MCF 10A (cell line): ENCODE data around the gene ENO2. TPM values are rescaled to one million over a fixed set of nuclear protein-coding genes. Genes with fewer than 3 reads are reported as not detected.

Source experiments
- BruUV-seq: library from RNA; stranded (reverse); fragments of 400-500 nt; replicated peaks from 2 replicates; lab custom pipeline; 2021; lab: Mats Ljungman, UMichigan
- CTCF ChIA-PET: fragments of 300-600 bp; sonication (Branson Sonifier 250); formaldehyde crosslinking; extraction: SDS; loops from one replicate; lab custom pipeline; 2021; ENCODE audit warnings: antibody characterized with exemption, inconsistent platforms; lab: Yijun Ruan, JAX
- POLR2A ChIA-PET: fragments of 300-600, 350-650 bp; sonication (Branson Sonifier 250); formaldehyde crosslinking; extraction: SDS; loops from one replicate; lab custom pipeline; 2020; ENCODE audit warnings: antibody characterized with exemption, inconsistent platforms; lab: Yijun Ruan, JAX
- DNase-seq: peaks from one replicate; pipeline ENCODE4 v3.0.0-alpha.2; 2018; ENCODE audit not compliant: unreplicated experiment
- H3K27ac Mint-ChIP-seq: one replicate; pipeline ENCODE4 v1.8.0; 2022; ENCODE audit warnings: mild to moderate bottlenecking, low read depth, mixed read lengths; ENCODE audit not compliant: unreplicated experiment
- H3K27me3 Mint-ChIP-seq: one replicate; pipeline ENCODE4 v1.8.0; 2022; ENCODE audit warnings: mixed read lengths; ENCODE audit not compliant: insufficient read depth, unreplicated experiment
- H3K36me3 Mint-ChIP-seq: one replicate; pipeline ENCODE4 v1.8.0; 2022; ENCODE audit warnings: mild to moderate bottlenecking, moderate library complexity, mixed read lengths; ENCODE audit not compliant: insufficient read depth, unreplicated experiment
- H3K4me1 Mint-ChIP-seq: one replicate; pipeline ENCODE4 v1.8.0; 2022; ENCODE audit warnings: mixed read lengths; ENCODE audit not compliant: insufficient read depth, unreplicated experiment
- H3K4me3 Mint-ChIP-seq: one replicate; pipeline ENCODE4 v1.8.0; 2022; ENCODE audit warnings: mild to moderate bottlenecking, moderate library complexity, mixed read lengths; ENCODE audit not compliant: unreplicated experiment
- H3K9me3 Mint-ChIP-seq: one replicate; pipeline ENCODE4 v1.8.0; 2022; ENCODE audit warnings: mixed read lengths; ENCODE audit not compliant: unreplicated experiment
- CTCF ChIP-seq: fragments of 200-600 bp; IDR thresholded peaks from one replicate; pipeline ENCODE4 v1.8.0; 2022; ENCODE audit warnings: antibody characterized with exemption, mild to moderate bottlenecking; ENCODE audit not compliant: unreplicated experiment
- intact Hi-C: fragments of 100-400 bp; cut with micrococcal nuclease; formaldehyde crosslinking; loops from 2 replicates; pipeline ENCODE4 v1.14.1; 2022
- total RNA-seq: library from RNA; stranded (reverse); gene quantifications from 2 replicates; pipeline ENCODE4 v1.2.3, GENCODE V29; 2022

The ENO2 gene
- total RNA-seq, 1 experiment from 2014 or later: 0.30 TPM

DNA sequence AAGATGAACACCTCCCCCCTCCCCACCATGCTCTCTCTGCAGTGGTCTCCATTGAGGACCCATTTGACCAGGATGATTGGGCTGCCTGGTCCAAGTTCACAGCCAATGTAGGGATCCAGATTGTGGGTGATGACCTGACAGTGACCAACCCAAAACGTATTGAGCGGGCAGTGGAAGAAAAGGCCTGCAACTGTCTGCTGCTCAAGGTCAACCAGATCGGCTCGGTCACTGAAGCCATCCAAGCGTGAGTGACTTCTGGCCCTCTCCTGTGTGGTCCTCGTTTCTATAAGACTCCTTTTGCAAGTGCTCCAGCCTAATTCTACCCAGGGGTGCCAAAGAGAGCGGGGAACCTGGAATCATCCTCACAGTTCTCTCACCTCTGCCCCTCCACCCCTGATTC lies 7.2 kb downstream of the ENO2 start:
- Mint-ChIP-seq H3K27me3 (no peaks in the 10 kb centered on the region), H3K4me1 (peaks cover 38% of the 10 kb centered on the region), H3K27ac (no peak overlapping the region), H3K4me3 (no peak overlapping the region), H3K9me3 (no peaks in the 10 kb centered on the region), H3K36me3 (peaks cover 5% of the 10 kb centered on the region)
- intact Hi-C loops: no loop called here
- POLR2A ChIA-PET: interaction anchor here (0.9 to 1.8 kb wide), 2 partner anchors 10 to 30 kb away, joined by 3 to 4 read pairs; no protein-coding TSS in a partner anchor
- CTCF ChIA-PET: interaction anchor here (0.7 to 8.9 kb wide), 5 partner anchors 10 to 186 kb away, joined by 3 to 114 read pairs (median 4); partner anchors contain the start of genes SPSB2 and TPI1
- TF ChIP-seq CTCF: no peak
- no TSS peak for BruUV-seq
- no peak for DNase-seq

DNA sequence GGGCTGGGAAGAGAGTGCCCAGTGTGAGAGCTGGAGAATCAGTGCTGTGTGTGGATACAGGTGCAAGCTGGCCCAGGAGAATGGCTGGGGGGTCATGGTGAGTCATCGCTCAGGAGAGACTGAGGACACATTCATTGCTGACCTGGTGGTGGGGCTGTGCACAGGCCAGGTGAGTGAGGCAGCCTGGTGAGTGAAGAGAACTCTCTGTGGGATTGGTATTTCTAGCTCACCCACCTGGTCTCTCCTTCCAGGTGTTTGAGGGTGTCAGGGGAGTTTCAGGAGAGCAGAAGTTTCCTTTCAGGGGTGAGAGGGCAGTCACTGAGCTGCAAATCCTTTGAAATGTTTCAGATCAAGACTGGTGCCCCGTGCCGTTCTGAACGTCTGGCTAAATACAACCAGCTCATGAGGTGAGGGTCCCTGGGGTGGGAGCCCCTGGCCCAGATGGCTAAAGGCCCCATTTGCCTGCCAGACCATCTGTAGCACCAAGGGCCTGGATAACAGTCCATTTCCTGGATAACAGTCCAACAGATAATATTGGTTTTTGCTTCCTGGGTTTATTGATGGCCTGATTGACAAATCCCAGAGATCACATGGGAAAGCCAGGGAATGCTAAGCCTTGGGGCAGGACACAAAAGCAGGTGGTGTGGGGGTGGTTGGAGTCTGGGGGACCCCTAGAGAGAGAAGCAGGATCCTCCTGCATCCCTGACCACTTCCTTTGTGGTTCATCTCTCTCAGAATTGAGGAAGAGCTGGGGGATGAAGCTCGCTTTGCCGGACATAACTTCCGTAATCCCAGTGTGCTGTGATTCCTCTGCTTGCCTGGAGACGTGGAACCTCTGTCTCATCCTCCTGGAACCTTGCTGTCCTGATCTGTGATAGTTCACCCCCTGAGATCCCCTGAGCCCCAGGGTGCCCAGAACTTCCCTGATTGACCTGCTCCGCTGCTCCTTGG lies 7.9 kb downstream of the ENO2 start:
- no peak for TF ChIP-seq CTCF
- Mint-ChIP-seq H3K36me3 (peaks cover 5% of the 10 kb centered on the region), H3K4me1 (peaks cover 45% of the 10 kb centered on the region), H3K9me3 (no peaks in the 10 kb centered on the region), H3K27me3 (no peaks in the 10 kb centered on the region), H3K4me3 (no peak overlapping the region), H3K27ac (no peak overlapping the region)
- CTCF ChIA-PET: interaction anchor here (0.7 to 8.9 kb wide), 5 partner anchors 12 to 185 kb away, joined by 3 to 114 read pairs (median 5); partner anchors contain the start of genes SPSB2 and TPI1
- no TSS peak for BruUV-seq
- intact Hi-C loops: no loop called here
- no peak for DNase-seq
- POLR2A ChIA-PET: interaction anchor here (1.8 kb wide), 1 partner anchor 11 kb away, joined by 4 read pairs; no protein-coding TSS in a partner anchor

DNA sequence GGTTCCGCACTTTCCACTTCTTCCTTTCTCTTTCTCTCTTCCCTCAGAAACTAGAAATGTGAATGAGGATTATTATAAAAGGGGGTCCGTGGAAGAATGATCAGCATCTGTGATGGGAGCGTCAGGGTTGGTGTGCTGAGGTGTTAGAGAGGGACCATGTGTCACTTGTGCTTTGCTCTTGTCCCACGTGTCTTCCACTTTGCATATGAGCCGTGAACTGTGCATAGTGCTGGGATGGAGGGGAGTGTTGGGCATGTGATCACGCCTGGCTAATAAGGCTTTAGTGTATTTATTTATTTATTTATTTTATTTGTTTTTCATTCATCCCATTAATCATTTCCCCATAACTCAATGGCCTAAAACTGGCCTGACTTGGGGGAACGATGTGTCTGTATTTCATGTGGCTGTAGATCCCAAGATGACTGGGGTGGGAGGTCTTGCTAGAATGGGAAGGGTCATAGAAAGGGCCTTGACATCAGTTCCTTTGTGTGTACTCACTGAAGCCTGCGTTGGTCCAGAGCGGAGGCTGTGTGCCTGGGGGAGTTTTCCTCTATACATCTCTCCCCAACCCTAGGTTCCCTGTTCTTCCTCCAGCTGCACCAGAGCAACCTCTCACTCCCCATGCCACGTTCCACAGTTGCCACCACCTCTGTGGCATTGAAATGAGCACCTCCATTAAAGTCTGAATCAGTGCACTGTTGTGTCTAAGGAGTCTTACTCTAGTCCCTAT lies 8.8 kb downstream of the ENO2 start:
- no peak overlapping the region for H3K27ac Mint-ChIP-seq
- no peaks in the 10 kb centered on the region for H3K27me3 Mint-ChIP-seq
- POLR2A ChIA-PET: interaction anchor here (1.5 to 7.8 kb wide), 4 partner anchors 11 to 52 kb away, joined by 4 to 167 read pairs (median 42); partner anchors contain the start of genes C12orf57, RNU7-1, SPSB2 and TPI1
- CTCF ChIA-PET: interaction anchor here (0.6 to 8.9 kb wide), 20 partner anchors 9 to 282 kb away, joined by 3 to 114 read pairs (median 5); partner anchors contain the start of genes C12orf57, C1S, RNU7-1 and SPSB2
- H3K9me3 Mint-ChIP-seq: no peaks in the 10 kb centered on the region
- no TSS peak for BruUV-seq
- peaks cover 5% of the 10 kb centered on the region for H3K36me3 Mint-ChIP-seq
- no peak overlapping the region for H3K4me3 Mint-ChIP-seq
- intact Hi-C loops: no loop called here
- no peak for DNase-seq
- peaks cover 47% of the 10 kb centered on the region for H3K4me1 Mint-ChIP-seq
- TF ChIP-seq CTCF: no peak
